Liver (tissue), 9 donors: ENCODE data around the gene TFF3. TPM values are rescaled to one million over a fixed set of nuclear protein-coding genes. Genes with fewer than 3 reads are reported as not detected.

Experiments used
- DNase-seq: peaks from one replicate; pipeline ENCODE4 v3.0.0-alpha.2; 2017; ENCODE audit warnings: low spot score
- H3K27ac ChIP-seq, 2 donors: one replicate each; pipeline ENCODE4 v1.7.0; 2013; ENCODE audit warnings: inconsistent platforms in 2 of 2, low read length in 2 of 2, control low read depth in 1 of 2, low read depth in 1 of 2, mild to moderate bottlenecking in 1 of 2
- H3K27me3 ChIP-seq, 4 donors: one replicate each; pipeline versions ENCODE4 v1.6.1 to v1.7.0; 2013; ENCODE audit warnings: low read length in 3 of 4, inconsistent platforms in 1 of 4, mild to moderate bottlenecking in 1 of 4, moderate library complexity in 1 of 4; ENCODE audit not compliant: control insufficient read depth in 4 of 4, insufficient read depth in 4 of 4
- H3K36me3 ChIP-seq, 4 donors: one replicate each; pipeline versions ENCODE4 v1.6.1 to v1.7.0; 2013; ENCODE audit warnings: low read length in 3 of 4, mild to moderate bottlenecking in 3 of 4, low read depth in 1 of 4, moderate library complexity in 1 of 4; ENCODE audit not compliant: control insufficient read depth in 4 of 4, insufficient read depth in 3 of 4
- H3K4me1 ChIP-seq, 4 donors: one replicate each; pipeline versions ENCODE4 v1.6.1 to v1.7.0; 2013; ENCODE audit warnings: low read length in 3 of 4, mild to moderate bottlenecking in 3 of 4, moderate library complexity in 1 of 4; ENCODE audit not compliant: control insufficient read depth in 4 of 4, insufficient read depth in 4 of 4
- H3K4me3 ChIP-seq, 3 donors: one replicate each; pipeline versions ENCODE4 v1.6.1 to v1.7.0; 2013; ENCODE audit warnings: low read length in 3 of 3, control low read depth in 1 of 3, low read depth in 1 of 3, mild to moderate bottlenecking in 1 of 3
- H3K9ac ChIP-seq, 2 donors: one replicate each; pipeline ENCODE4 v1.7.0; 2013; ENCODE audit warnings: low read length in 2 of 2, mild to moderate bottlenecking in 2 of 2, moderate library complexity in 2 of 2, control low read depth in 1 of 2, low read depth in 1 of 2
- H3K9me3 ChIP-seq, 4 donors: one replicate each; pipeline versions ENCODE4 v1.6.1 to v1.7.0; 2013; ENCODE audit warnings: low read length in 3 of 4; ENCODE audit not compliant: control insufficient read depth in 4 of 4
- ATF3 ChIP-seq: IDR thresholded peaks from 2 replicates; pipeline ENCODE4 v1.6.1; 2016; ENCODE audit warnings: antibody characterized with exemption
- CTCF ChIP-seq: fragments of 150-350 bp; IDR thresholded peaks from 2 replicates; pipeline ENCODE4 v1.5.1; 2017; ENCODE audit warnings: improper control_type of control experiment, low read depth, low read length; ENCODE audit not compliant: missing input control
- EGR1 ChIP-seq, 2 donors: IDR thresholded peaks; 2 replicates each; pipeline ENCODE4 v1.6.1; 2016 to 2018; ENCODE audit warnings: antibody characterized with exemption in 2 of 2, low read depth in 2 of 2
- FOXA1 ChIP-seq: IDR thresholded peaks from 2 replicates; pipeline ENCODE4 v1.6.1; 2016; ENCODE audit warnings: antibody characterized with exemption
- FOXA2 ChIP-seq: IDR thresholded peaks from 2 replicates; pipeline ENCODE4 v1.6.1; 2016; ENCODE audit warnings: antibody characterized with exemption
- GABPA ChIP-seq, 2 donors: IDR thresholded peaks in 1 of 2; conservative IDR thresholded peaks in 1 of 2; 2 replicates each; pipeline ENCODE4 v1.6.1; 2016; ENCODE audit warnings: antibody characterized with exemption in 2 of 2, mild to moderate bottlenecking in 1 of 2, moderate library complexity in 1 of 2
- HNF4A ChIP-seq, 2 donors: conservative IDR thresholded peaks; 2 replicates each; pipeline ENCODE4 v1.6.1; 2016; ENCODE audit warnings: antibody characterized with exemption in 2 of 2, mild to moderate bottlenecking in 2 of 2
- HNF4G ChIP-seq: IDR thresholded peaks from 2 replicates; pipeline ENCODE4 v1.6.1; 2016; ENCODE audit warnings: antibody characterized with exemption
- JUND ChIP-seq, 2 donors: IDR thresholded peaks; 2 replicates each; pipeline ENCODE4 v1.6.1; 2016; ENCODE audit warnings: antibody characterized with exemption in 2 of 2
- MAX ChIP-seq: IDR thresholded peaks from 2 replicates; pipeline ENCODE4 v1.6.1; 2016; ENCODE audit warnings: antibody characterized with exemption
- NR2F2 ChIP-seq: IDR thresholded peaks from 2 replicates; pipeline ENCODE4 v1.6.1; 2016; ENCODE audit warnings: antibody characterized with exemption
- RAD21 ChIP-seq, 2 donors: IDR thresholded peaks; 2 replicates each; pipeline ENCODE4 v1.6.1; 2016; ENCODE audit warnings: antibody characterized with exemption in 2 of 2, mild to moderate bottlenecking in 2 of 2
- REST ChIP-seq: IDR thresholded peaks from 2 replicates; pipeline ENCODE4 v1.6.1; 2016; ENCODE audit warnings: antibody characterized with exemption, mild to moderate bottlenecking
- RXRA ChIP-seq, 2 donors: IDR thresholded peaks; 2 replicates each; pipeline ENCODE4 v1.6.1; 2017 to 2018; ENCODE audit warnings: antibody characterized with exemption in 2 of 2, mild to moderate bottlenecking in 1 of 2
- SP1 ChIP-seq: IDR thresholded peaks from 2 replicates; pipeline ENCODE4 v1.6.1; 2018; ENCODE audit warnings: antibody characterized with exemption, mild to moderate bottlenecking
- TAF1 ChIP-seq: conservative IDR thresholded peaks from 2 replicates; pipeline ENCODE4 v1.6.1; 2016; ENCODE audit warnings: antibody characterized with exemption, mild to moderate bottlenecking
- YY1 ChIP-seq: IDR thresholded peaks from 2 replicates; pipeline ENCODE4 v1.6.1; 2016; ENCODE audit warnings: antibody characterized with exemption, mild to moderate bottlenecking
- ZBTB33 ChIP-seq: IDR thresholded peaks from 2 replicates; pipeline ENCODE4 v1.6.1; 2016; ENCODE audit warnings: antibody characterized with exemption
- WGBS: extraction: QIAGEN DNeasy Blood & Tissue Kit; methylation state at CpG from one replicate; pipeline ENCODE4 v1.1.7; 2013; 5-methylcytosine and 5-hydroxymethylcytosine counted together
- polyA plus RNA-seq, 2 donors: library from polyadenylated mRNA; stranded (reverse) in 1 of 2; unstranded in 1 of 2; fragments of 200-250 nt in 1 of 2; fragments of >200 nt in 1 of 2; fragmentation: Nextera tagmentation in 1 of 2; extraction: Ambion mirVana in 1 of 2; gene quantifications; one replicate each; pipeline versions ENCODE4 v1.2.1 to v1.2.3, GENCODE V29; 2013 to 2015
- total RNA-seq, 2 donors: library from RNA; depleted of rRNA; stranded (reverse); fragments of >200 nt; gene quantifications; one replicate each; pipeline ENCODE4 v1.2.3, GENCODE V29; 2014
- donor health status: healthy.
- donor health status: healthy.
- donor health status: healthy.
- donor health status: healthy.
- donor health status: healthy.

The TFF3 gene
- total and polyA plus RNA-seq, 4 donors, result 0.09 to 4.1 (median 1.5) TPM

GRCh38 chr21:42276076-42276475 lies 39.1 kb downstream of the TFF3 start:
- WGBS, result 87% methylated on average over 13 of the region's 13 CpGs
- H3K36me3 ChIP-seq, result peaks cover 0 to 2% (median 0%) of the 10 kb centered on the region in 4 donors
- no peak for DNase-seq
- no peak for TF ChIP-seq YY1
- no peak for TF ChIP-seq MAX
- no peak for TF ChIP-seq SP1
- no peak for TF ChIP-seq JUND (IDR thresholded peaks at IDR 0.05)
- no peak for TF ChIP-seq NR2F2
- no peak for TF ChIP-seq ZBTB33
- TF ChIP-seq FOXA2, result no peak
- no peak for TF ChIP-seq REST
- TF ChIP-seq HNF4A (conservative IDR thresholded peaks at IDR 0.05), result no peak
- no peak for TF ChIP-seq HNF4G
- no peak for TF ChIP-seq TAF1
- TF ChIP-seq RAD21 (IDR thresholded peaks at IDR 0.05), result no peak
- no peak for TF ChIP-seq EGR1 (IDR thresholded peaks at IDR 0.05; ENCODE audit: low read depth in 2 of 2)
- TF ChIP-seq ATF3, result no peak
- no peak for TF ChIP-seq GABPA (IDR thresholded peaks at IDR 0.05 in 1 of 2, conservative IDR thresholded peaks at IDR 0.05 in 1 of 2)
- TF ChIP-seq FOXA1, result no peak
- TF ChIP-seq RXRA (IDR thresholded peaks at IDR 0.05), result no peak
- TF ChIP-seq CTCF, result no peak
- H3K4me1 ChIP-seq, result peaks cover 0 to 6% (median 3%) of the 10 kb centered on the region in 4 donors
- no peaks in the 10 kb centered on the region for H3K9me3 ChIP-seq
- H3K4me3 ChIP-seq, result no peak overlapping the region
- H3K27me3 ChIP-seq, result no peaks in the 10 kb centered on the region
- H3K9ac ChIP-seq, result no peak overlapping the region
- H3K27ac ChIP-seq, result no peak overlapping the region
